ENCODE measurements around the gene SEZ6L2.
"Not testable (repeated sequence)": the region's sequence is repeated elsewhere in the genome, so short reads cannot be mapped to it uniquely, and the experiment has no call there.

The SEZ6L2 gene

GRCh38 chr16:29891525-29892457 is 7.6 kb downstream of the SEZ6L2 start:
- no peak for DNase-seq (ENCODE audit: low spot score)

DNA sequence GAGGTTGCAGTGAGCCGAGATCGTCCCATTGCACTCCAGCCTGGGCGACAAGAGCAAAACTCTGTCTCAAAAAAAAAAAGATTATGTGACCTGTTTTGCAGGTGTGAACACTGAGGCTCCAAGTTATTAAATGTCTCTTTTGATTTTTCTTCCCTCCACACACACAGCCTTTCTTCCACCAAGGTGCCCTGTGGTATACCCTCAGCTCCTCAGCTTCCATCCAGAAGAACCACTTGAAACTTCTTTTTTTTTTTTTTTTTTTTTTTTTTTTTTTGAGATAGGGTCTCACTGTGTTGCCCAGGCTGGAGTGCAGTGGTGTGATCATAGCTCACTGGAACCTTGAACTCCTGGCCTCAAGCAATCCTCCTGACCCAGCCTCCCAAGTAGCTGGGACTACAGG is 10.0 kb downstream of the SEZ6L2 start:
- not testable (repeated sequence) for DNase-seq (ENCODE audit: low spot score)

DNA sequence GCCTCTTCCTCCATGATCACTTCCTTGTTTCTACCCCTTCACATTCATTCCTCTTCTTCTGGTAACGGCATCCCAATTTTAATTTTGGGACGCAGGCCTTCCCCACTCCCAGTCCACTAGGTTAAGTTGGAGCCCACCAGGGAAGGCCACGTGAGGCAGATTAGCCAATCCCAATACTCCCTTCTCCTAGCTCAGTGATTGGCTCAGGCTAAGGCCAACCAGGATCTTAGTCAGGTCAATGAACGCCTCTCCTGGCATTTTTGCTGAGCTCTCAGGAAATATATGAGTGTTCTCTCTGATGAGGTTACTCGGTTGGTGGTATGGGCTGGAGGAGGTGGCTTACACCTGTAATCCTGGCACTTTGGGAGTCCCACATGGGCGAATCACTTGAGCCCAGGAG is 15.4 kb downstream of the SEZ6L2 start:
- DNase-seq (ENCODE audit: low spot score), result no peak

DNA sequence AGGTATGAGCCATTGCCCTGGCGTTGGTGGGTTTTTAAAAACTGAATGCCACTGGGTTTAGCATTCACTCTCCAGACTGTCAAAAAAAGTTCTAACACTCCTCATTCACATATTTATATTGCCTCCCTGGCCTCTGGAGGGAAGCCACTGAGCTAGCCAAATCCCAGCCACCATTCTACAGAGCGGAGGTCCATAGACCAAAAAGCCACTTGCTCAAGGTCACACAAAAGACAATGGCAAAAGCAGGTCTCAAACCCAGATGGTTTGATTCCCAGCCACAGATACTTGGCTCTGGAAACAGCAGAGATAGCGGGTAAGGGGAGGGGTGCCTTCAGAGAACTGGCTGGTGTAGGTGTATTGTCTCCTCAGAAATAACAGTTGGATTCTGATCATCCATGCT is 18.3 kb downstream of the SEZ6L2 start:
- no peak for DNase-seq (ENCODE audit: low spot score)

GRCh38 chr16:29878172-29878571 is 21.2 kb downstream of the SEZ6L2 start:
- no peak for DNase-seq (ENCODE audit: low spot score)

DNA sequence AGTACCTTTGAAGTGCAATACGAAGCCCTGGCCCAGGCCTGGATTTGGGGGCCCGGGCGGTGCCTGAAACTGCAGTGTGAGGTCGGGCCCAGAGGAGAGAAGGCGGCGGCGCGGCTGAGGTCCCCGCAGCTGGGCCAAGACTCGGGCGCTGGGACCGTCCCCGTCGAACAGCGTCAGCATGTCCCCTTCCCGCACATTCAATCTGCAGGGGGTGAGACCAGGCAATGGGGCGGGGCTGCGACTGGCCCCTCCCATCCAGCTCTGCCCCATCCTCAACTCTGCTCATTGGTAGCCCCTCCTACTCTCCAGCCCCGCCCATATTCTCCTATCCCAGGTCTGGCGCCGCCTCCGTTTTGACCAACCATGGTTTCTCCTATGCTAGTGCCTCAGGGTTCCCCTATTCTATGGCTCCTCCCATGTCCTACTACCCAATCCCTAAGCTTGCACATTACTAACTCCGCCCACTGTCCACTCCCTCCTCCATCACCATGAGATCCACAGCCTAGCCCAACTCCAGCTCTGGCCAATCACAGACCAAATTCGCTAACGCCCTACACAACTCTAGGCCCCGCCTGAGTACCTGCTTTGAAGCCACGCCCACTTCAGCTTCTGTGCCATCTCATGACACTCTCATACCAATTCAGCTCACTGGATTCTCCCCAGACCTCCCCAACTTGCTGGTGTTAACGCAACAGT is 21.9 kb downstream of the SEZ6L2 start:
- DNase-seq (ENCODE audit: low spot score), result no peak

DNA sequence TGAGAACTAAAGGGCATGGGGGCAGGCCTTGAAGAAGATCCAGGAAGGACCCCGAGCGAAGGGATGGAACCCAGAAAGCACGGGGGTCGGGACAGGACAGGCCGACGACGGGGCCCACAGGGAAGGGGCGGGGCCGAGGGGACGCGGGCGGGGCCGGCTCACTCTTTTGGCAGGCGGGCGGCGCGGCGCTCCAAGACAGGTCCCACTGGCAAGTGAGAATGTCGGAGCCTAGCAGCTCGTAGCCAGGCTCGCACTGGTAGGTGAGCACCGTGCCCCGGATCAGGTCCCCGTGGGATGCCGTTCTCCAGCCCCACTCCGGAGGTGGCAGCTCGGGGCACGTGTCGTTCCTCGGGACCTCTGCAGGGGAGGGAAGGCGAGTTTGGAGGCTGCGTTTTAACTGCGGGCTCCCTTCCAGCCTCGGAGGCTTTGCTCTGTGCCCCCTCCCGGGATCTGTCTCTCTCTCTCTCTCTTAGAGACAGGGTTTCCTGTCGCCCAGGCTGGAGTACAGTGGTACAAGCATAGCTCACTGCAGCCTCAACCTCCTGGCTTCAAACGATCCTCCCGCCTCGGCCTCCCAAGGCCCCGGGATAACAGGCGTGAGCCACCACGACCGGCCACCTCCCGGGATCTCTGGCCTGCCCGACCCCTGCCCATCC is 22.6 kb downstream of the SEZ6L2 start:
- DNase-seq (ENCODE audit: low spot score), result no peak

DNA sequence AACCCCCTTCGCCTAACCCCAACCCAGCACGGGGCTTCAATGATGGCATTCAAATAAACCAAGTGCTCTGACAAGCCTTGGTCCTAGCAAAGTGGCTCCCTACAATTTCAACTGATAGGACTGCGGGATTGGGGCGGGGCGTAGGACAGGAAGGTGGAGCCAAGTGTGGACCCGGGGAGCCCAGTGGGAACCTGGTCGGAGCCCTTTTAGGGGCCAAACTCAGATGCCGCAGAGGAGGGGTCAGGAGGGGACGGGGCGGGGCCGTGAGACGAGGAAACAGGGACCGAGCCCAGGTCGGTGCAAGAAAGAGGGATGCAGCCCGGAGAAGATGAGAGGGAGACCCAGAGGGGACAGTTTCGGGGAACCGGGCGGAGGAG is 23.1 kb downstream of the SEZ6L2 start:
- DNase-seq (ENCODE audit: low spot score), result no peak

- no peak for DNase-seq (ENCODE audit: low spot score)
Observed at GRCh38 chr16:29875206-29875605, 24.1 kb downstream of the SEZ6L2 start.

DNA sequence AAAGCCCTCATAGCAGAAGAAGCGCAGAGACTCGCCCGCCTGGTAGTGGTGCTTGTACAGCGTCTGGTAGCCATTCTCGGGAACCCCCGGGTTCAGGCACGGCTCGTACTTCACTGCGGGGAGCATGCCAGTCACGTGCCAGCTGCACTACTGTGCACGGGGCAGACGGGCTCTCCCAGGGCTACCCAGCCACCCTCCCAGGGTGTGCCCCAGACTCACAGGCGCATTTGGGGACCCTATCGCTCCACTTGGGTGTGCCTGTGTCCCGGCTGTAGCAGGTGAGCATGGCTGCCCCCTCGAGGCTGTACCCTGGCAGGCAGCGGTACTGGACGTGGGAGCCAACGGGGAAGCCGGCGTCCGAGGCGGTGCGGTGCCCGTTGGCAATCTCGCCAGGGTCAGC is 26.0 kb downstream of the SEZ6L2 start:
- no peak for DNase-seq (ENCODE audit: low spot score)

GRCh38 chr16:29871822-29872546 is 27.4 kb downstream of the SEZ6L2 start:
- no peak for DNase-seq (ENCODE audit: low spot score)

GRCh38 chr16:29869067-29869466 is 30.3 kb downstream of the SEZ6L2 start:
- not testable (repeated sequence) for DNase-seq (ENCODE audit: low spot score)

GRCh38 chr16:29868396-29869009 is 30.8 kb downstream of the SEZ6L2 start:
- DNase-seq (ENCODE audit: low spot score), result no peak

DNA sequence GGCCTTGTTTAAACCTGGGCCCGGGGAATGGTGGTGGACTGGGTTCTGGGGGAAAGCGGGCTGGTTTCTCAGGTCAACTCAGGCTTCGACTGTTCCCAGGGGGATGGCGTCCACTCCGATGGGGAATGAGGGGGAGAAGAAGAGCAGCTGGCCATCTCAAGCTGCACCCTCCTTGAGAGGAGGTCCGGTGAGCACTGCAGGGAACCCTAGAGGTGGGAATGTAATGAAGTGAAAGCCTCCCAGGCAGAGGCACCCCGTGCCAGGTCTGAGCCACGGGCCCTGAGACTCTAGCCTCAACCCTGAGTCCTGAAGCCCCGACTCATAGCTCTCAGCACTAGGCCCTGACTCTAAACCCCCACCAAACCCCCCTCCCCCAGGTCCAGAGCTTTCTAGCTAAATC is 35.1 kb downstream of the SEZ6L2 start:
- DNase-seq (ENCODE audit: low spot score), result no peak

GRCh38 chr16:29863669-29863984 is 35.7 kb downstream of the SEZ6L2 start:
- no peak for DNase-seq (ENCODE audit: low spot score)

- DNase-seq (ENCODE audit: low spot score), result peak; percentile 98
Observed at GRCh38 chr16:29862884-29863668, 36.3 kb downstream of the SEZ6L2 start, which contains the start of gene CDIPT. TSS of gene CDIPT (minus strand) at chr16:29863226. CDS start at chr16:29862857, 369 bp downstream.

GRCh38 chr16:29862383-29862883 is 36.9 kb downstream of the SEZ6L2 start:
- no peak for DNase-seq (ENCODE audit: low spot score)

DNA sequence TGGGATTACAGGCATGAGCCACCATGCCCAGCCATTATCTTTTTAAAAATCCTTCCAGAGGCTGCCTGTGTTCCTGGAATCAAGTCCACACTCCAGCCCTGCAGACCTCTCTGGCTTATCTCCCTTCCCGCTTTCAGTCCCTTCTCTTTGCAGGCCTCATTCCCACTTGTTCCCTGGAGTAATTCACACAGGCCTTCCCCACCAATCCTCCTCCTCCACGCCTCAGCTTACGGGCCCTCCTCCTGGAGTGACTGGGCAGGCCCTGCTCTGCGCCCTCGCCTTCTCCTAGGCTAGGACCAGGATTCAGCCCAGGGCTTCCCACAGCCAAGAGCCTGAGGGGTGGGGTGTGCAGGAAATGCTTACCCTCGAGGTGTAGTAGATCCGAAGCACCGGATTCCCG is 39.1 kb downstream of the SEZ6L2 start:
- no peak for DNase-seq (ENCODE audit: low spot score)

DNA sequence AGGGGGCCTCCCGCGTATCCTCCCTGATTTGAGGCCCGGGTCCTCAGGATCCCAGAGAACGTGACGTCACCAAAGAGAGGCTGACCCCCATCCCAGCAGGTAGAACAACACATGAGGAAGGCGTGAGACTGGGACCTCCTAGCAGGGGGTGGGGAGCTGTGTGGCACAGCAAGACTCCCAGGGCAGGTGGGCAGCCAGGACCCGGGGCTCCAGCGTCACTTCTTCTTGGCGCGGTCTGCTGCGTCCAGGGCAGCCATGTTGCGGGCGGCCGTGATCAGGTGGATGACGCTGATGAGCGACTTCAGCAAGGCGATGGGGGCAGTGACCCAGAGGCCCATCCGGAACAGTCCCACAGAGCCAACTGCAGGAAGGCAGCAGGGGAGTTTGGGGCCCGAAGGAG is 40.4 kb downstream of the SEZ6L2 start:
- DNase-seq (ENCODE audit: low spot score), result no peak

DNA sequence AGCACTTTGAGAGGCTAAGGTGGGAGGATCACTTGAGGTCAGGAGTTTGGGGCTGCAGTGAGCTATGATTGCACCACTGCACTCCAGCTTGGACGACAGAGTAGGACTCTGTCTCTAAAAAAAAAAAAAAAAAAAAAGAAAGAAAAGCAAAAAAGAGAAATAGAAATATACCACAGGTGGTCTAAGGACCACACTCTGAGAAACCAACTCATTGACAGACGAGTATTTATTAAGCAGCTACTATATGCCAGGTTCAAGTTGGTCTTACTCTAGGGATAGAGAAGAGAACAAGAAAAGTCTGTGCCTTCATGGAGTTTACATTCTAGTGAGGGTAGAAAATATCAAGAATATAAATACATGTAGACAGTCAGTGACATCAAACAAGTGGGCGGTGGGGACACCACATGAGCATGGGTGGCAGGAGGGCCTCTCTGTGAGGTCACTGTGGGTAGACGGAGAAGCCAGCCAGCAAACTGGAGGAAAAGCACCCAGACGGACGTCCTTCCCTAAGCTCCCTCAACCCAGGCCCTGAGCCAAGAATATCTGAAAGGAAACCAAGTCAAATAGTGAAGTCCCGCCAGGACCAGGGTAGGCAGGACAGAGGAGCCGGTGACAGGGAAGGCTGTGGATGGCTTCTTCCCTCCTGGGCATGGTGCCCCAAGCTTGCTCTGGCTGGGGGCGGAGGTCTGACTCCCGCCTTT is 41.1 kb downstream of the SEZ6L2 start:
- no peak for DNase-seq (ENCODE audit: low spot score)

Data from putamen (tissue), 1 donor.